ENCODE data around the gene DMAC1. TPM values are rescaled to one million over a fixed set of nuclear protein-coding genes. Genes with fewer than 3 reads are reported as not detected.
A peak's percentile ranks its signal among the peaks of the same experiment; 100 is the strongest.

Gene DMAC1
- total RNA-seq, 1 donor = 7.6 TPM

GRCh38 chr9:7841831-7842230, 42.3 kb upstream of the DMAC1 start:
- TF ChIP-seq, protein P1, sequence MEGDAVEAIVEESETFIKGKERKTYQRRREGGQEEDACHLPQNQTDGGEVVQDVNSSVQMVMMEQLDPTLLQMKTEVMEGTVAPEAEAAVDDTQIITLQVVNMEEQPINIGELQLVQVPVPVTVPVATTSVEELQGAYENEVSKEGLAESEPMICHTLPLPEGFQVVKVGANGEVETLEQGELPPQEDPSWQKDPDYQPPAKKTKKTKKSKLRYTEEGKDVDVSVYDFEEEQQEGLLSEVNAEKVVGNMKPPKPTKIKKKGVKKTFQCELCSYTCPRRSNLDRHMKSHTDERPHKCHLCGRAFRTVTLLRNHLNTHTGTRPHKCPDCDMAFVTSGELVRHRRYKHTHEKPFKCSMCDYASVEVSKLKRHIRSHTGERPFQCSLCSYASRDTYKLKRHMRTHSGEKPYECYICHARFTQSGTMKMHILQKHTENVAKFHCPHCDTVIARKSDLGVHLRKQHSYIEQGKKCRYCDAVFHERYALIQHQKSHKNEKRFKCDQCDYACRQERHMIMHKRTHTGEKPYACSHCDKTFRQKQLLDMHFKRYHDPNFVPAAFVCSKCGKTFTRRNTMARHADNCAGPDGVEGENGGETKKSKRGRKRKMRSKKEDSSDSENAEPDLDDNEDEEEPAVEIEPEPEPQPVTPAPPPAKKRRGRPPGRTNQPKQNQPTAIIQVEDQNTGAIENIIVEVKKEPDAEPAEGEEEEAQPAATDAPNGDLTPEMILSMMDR (IDR thresholded peaks at IDR 0.05; ENCODE audit: extremely low read depth, low read depth, low read length) = no peak
- Histone ChIP-seq H3K27ac (ENCODE audit: low read depth, low read length) (no peak overlapping the region), H3K36me3 (ENCODE audit: insufficient read depth, low read length) (no peaks in the 10 kb centered on the region), H3K4me3 (ENCODE audit: insufficient read depth, low read length) (no peak overlapping the region), H3K79me2 (ENCODE audit: insufficient read depth, low read length) (no peaks in the 10 kb centered on the region), H2AFZ (ENCODE audit: low read length) (no peak overlapping the region), H3K4me1 (ENCODE audit: insufficient read depth, low read length) (no peaks in the 10 kb centered on the region), H3K27me3 (ENCODE audit: insufficient read depth, low read length) (no peaks in the 10 kb centered on the region), H3K9me3 (ENCODE audit: low read depth, low read length) (no peaks in the 10 kb centered on the region), H4K20me1 (ENCODE audit: insufficient read depth, low read length) (no peaks in the 10 kb centered on the region), H3K4me2 (ENCODE audit: insufficient read depth, low read length) (no peak overlapping the region)
- no peak for DNase-seq (ENCODE audit: insufficient read length, low spot score, missing footprints)

- no peaks in the 10 kb centered on the region for H4K20me1 ChIP-seq (ENCODE audit: insufficient read depth, low read length)
- no peaks in the 10 kb centered on the region for H3K27me3 ChIP-seq (ENCODE audit: insufficient read depth, low read length)
- H3K9me3 ChIP-seq (ENCODE audit: low read depth, low read length) = no peaks in the 10 kb centered on the region
- no peak overlapping the region for H3K4me3 ChIP-seq (ENCODE audit: insufficient read depth, low read length)
- TF ChIP-seq, protein P1 (IDR thresholded peaks at IDR 0.05; ENCODE audit: extremely low read depth, low read depth, low read length) = no peak
- no peak overlapping the region for H3K27ac ChIP-seq (ENCODE audit: low read depth, low read length)
- no peak overlapping the region for H2AFZ ChIP-seq (ENCODE audit: low read length)
- H3K36me3 ChIP-seq (ENCODE audit: insufficient read depth, low read length) = no peaks in the 10 kb centered on the region
- peak; percentile 49 for DNase-seq (ENCODE audit: insufficient read length, low spot score, missing footprints)
- no peaks in the 10 kb centered on the region for H3K4me1 ChIP-seq (ENCODE audit: insufficient read depth, low read length)
- H3K79me2 ChIP-seq (ENCODE audit: insufficient read depth, low read length) = no peaks in the 10 kb centered on the region
- H3K4me2 ChIP-seq (ENCODE audit: insufficient read depth, low read length) = no peak overlapping the region
Observed at GRCh38 chr9:7834531-7834930, 35.0 kb upstream of the DMAC1 start.

DNA sequence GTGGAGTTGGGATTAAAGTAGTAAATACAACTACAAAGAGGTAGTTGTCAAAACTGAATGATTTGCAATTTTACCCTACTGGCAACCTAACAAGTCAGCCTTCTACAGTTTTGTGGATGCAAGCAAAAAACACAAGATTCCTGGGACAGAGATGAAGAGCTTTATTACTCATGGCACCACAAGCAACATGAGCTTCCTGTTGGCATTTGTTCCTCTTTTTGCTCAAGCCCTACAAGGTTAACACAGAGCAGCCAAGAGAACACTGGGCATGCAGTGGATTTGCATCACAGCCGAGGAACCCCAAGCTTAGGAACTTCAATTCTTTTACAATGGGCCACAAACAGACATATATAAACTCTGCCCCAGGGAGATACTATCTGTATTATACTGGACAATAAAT, 28.8 kb upstream of the DMAC1 start:
- no peak overlapping the region for H3K27ac ChIP-seq (ENCODE audit: low read depth, low read length)
- H3K27me3 ChIP-seq (ENCODE audit: insufficient read depth, low read length) = no peaks in the 10 kb centered on the region
- no peaks in the 10 kb centered on the region for H3K9me3 ChIP-seq (ENCODE audit: low read depth, low read length)
- H3K4me3 ChIP-seq (ENCODE audit: insufficient read depth, low read length) = no peak overlapping the region
- no peaks in the 10 kb centered on the region for H4K20me1 ChIP-seq (ENCODE audit: insufficient read depth, low read length)
- no peak overlapping the region for H3K4me2 ChIP-seq (ENCODE audit: insufficient read depth, low read length)
- DNase-seq (ENCODE audit: insufficient read length, low spot score, missing footprints) = no peak
- TF ChIP-seq, protein P1 (IDR thresholded peaks at IDR 0.05; ENCODE audit: extremely low read depth, low read depth, low read length) = no peak
- H3K4me1 ChIP-seq (ENCODE audit: insufficient read depth, low read length) = no peaks in the 10 kb centered on the region
- no peaks in the 10 kb centered on the region for H3K36me3 ChIP-seq (ENCODE audit: insufficient read depth, low read length)
- no peaks in the 10 kb centered on the region for H3K79me2 ChIP-seq (ENCODE audit: insufficient read depth, low read length)
- H2AFZ ChIP-seq (ENCODE audit: low read length) = no peak overlapping the region

- Histone ChIP-seq H3K36me3 (ENCODE audit: insufficient read depth, low read length) (no peaks in the 10 kb centered on the region), H3K9me3 (ENCODE audit: low read depth, low read length) (no peaks in the 10 kb centered on the region), H3K4me2 (ENCODE audit: insufficient read depth, low read length) (no peak overlapping the region), H3K79me2 (ENCODE audit: insufficient read depth, low read length) (no peaks in the 10 kb centered on the region), H4K20me1 (ENCODE audit: insufficient read depth, low read length) (no peaks in the 10 kb centered on the region), H2AFZ (ENCODE audit: low read length) (no peak overlapping the region), H3K27ac (ENCODE audit: low read depth, low read length) (no peak overlapping the region), H3K4me1 (ENCODE audit: insufficient read depth, low read length) (no peaks in the 10 kb centered on the region), H3K4me3 (ENCODE audit: insufficient read depth, low read length) (no peak overlapping the region), H3K27me3 (ENCODE audit: insufficient read depth, low read length) (no peaks in the 10 kb centered on the region)
- TF ChIP-seq, protein P1 (IDR thresholded peaks at IDR 0.05; ENCODE audit: extremely low read depth, low read depth, low read length) = no peak
- DNase-seq (ENCODE audit: insufficient read length, low spot score, missing footprints) = no peak
Observed at GRCh38 chr9:7827792-7828191, 28.2 kb upstream of the DMAC1 start.
